H9 (cell line): Measurements from ENCODE around the gene ASB18. TPM values are rescaled to one million over a fixed set of nuclear protein-coding genes. Genes with fewer than 3 reads are reported as not detected.

Source experiments
- DNase-seq: peaks from one replicate; pipeline ENCODE4 v3.0.0-alpha.2; 2017
- H2AFZ ChIP-seq: one replicate; pipeline ENCODE4 v1.6.1; 2013; ENCODE audit warnings: mild to moderate bottlenecking, low read length, control low read depth, moderate library complexity
- H2AK5ac ChIP-seq: 2 replicates; pipeline ENCODE4 v1.6.1; 2013; ENCODE audit warnings: low read length, control low read depth, mixed read lengths; ENCODE audit not compliant: insufficient read length
- H2BK120ac ChIP-seq: one replicate; pipeline ENCODE4 v1.6.1; 2013; ENCODE audit warnings: low read depth, mild to moderate bottlenecking, low read length, control low read depth, inconsistent platforms; ENCODE audit not compliant: poor library complexity, severe bottlenecking
- H2BK12ac ChIP-seq: 2 replicates; pipeline ENCODE4 v1.6.1; 2013; ENCODE audit warnings: low read length, control low read depth, mixed read lengths, low read depth; ENCODE audit not compliant: insufficient read length
- H2BK15ac ChIP-seq: 2 replicates; pipeline ENCODE4 v1.6.1; 2013; ENCODE audit warnings: low read depth, low read length, control low read depth
- H2BK20ac ChIP-seq: one replicate; pipeline ENCODE4 v1.6.1; 2013; ENCODE audit warnings: low read depth, mild to moderate bottlenecking, low read length, control low read depth, inconsistent platforms; ENCODE audit not compliant: poor library complexity, severe bottlenecking
- H2BK5ac ChIP-seq: 2 replicates; pipeline ENCODE4 v1.6.1; 2013; ENCODE audit warnings: low read length, control low read depth, mixed read lengths; ENCODE audit not compliant: insufficient read length
- H3K14ac ChIP-seq: 2 replicates; pipeline ENCODE4 v1.6.1; 2013; ENCODE audit warnings: low read length, control low read depth; ENCODE audit not compliant: insufficient read depth
- H3K18ac ChIP-seq: 2 replicates; pipeline ENCODE4 v1.6.1; 2013; ENCODE audit warnings: low read depth, mild to moderate bottlenecking, mixed read lengths, low read length, control low read depth; ENCODE audit not compliant: insufficient read length
- H3K23ac ChIP-seq: 2 replicates; pipeline ENCODE4 v1.6.1; 2013; ENCODE audit warnings: low read length, control low read depth, mixed read lengths, low read depth; ENCODE audit not compliant: insufficient read length
- H3K23me2 ChIP-seq: 2 replicates; pipeline ENCODE4 v1.6.1; 2013; ENCODE audit warnings: low read depth, mild to moderate bottlenecking, mixed read lengths, low read length, control low read depth; ENCODE audit not compliant: insufficient read length, poor library complexity, severe bottlenecking
- H3K27ac ChIP-seq: 2 replicates; pipeline ENCODE4 v1.5.1; 2013; ENCODE audit warnings: low read length, control low read depth, mixed read lengths, low read depth; ENCODE audit not compliant: insufficient read length
- H3K27me3 ChIP-seq: 2 replicates; pipeline ENCODE4 v1.6.1; 2013; ENCODE audit warnings: low read length, control low read depth, inconsistent platforms; ENCODE audit not compliant: insufficient read depth
- H3K4ac ChIP-seq: 2 replicates; pipeline ENCODE4 v1.6.1; 2013; ENCODE audit warnings: low read depth, mild to moderate bottlenecking, control low read depth, inconsistent platforms, low read length, moderate library complexity
- H3K4me1 ChIP-seq: 2 replicates; pipeline ENCODE4 v1.6.1; 2013; ENCODE audit warnings: low read length, control low read depth, inconsistent platforms; ENCODE audit not compliant: insufficient read depth
- H3K4me2 ChIP-seq: 2 replicates; pipeline ENCODE4 v1.6.1; 2013; ENCODE audit warnings: low read length, control low read depth, mixed read lengths; ENCODE audit not compliant: insufficient read length, insufficient read depth
- H3K56ac ChIP-seq: 2 replicates; pipeline ENCODE4 v1.6.1; 2013; ENCODE audit warnings: low read depth, mild to moderate bottlenecking, mixed read lengths, low read length, control low read depth; ENCODE audit not compliant: insufficient read length
- H3K79me1 ChIP-seq: 2 replicates; pipeline ENCODE4 v1.6.1; 2013; ENCODE audit warnings: low read depth, mild to moderate bottlenecking, moderate library complexity, low read length, control low read depth, inconsistent platforms; ENCODE audit not compliant: insufficient read depth, poor library complexity, severe bottlenecking
- H3K79me2 ChIP-seq: 2 replicates; pipeline ENCODE4 v1.6.1; 2013; ENCODE audit warnings: low read length, control low read depth, inconsistent platforms; ENCODE audit not compliant: insufficient read depth
- H3K9ac ChIP-seq: 2 replicates; pipeline ENCODE4 v1.6.1; 2013; ENCODE audit warnings: low read length, control low read depth, mixed read lengths; ENCODE audit not compliant: insufficient read length; ENCODE audit errors: extremely low read depth
- H3K9me3 ChIP-seq: one replicate; pipeline ENCODE4 v1.6.1; 2013; ENCODE audit warnings: low read depth, low read length, inconsistent platforms; ENCODE audit not compliant: control insufficient read depth
- H3T11ph ChIP-seq: one replicate; pipeline ENCODE4 v1.6.1; 2013; ENCODE audit warnings: mild to moderate bottlenecking, low read length, control low read depth, inconsistent platforms
- H4K20me1 ChIP-seq: one replicate; pipeline ENCODE4 v1.6.1; 2013; ENCODE audit not compliant: control insufficient read depth, insufficient read length, insufficient read depth
- H4K5ac ChIP-seq: 2 replicates; pipeline ENCODE4 v1.6.1; 2013; ENCODE audit warnings: low read depth, mild to moderate bottlenecking, mixed read lengths, low read length, control low read depth; ENCODE audit not compliant: insufficient read length
- H4K8ac ChIP-seq: replicated peaks from 2 replicates; pipeline ENCODE4 v1.6.1; 2013; ENCODE audit warnings: low read length, control low read depth, mixed read lengths, low read depth; ENCODE audit not compliant: insufficient read length
- H4K91ac ChIP-seq: 2 replicates; pipeline ENCODE4 v1.6.1; 2013; ENCODE audit warnings: low read depth, mild to moderate bottlenecking, moderate library complexity, mixed read lengths, low read length, control low read depth; ENCODE audit not compliant: insufficient read length
- H3K27ac Mint-ChIP-seq, 3 experiments: 2 replicates in 2 of 3; 3 replicates in 1 of 3; pipeline ENCODE4 v1.8.0; 2020 to 2021; ENCODE audit warnings: mixed read lengths in 3 of 3, mild to moderate bottlenecking in 1 of 3, moderate library complexity in 1 of 3
- H3K27me3 Mint-ChIP-seq: 2 replicates; pipeline ENCODE4 v1.8.0; 2021; ENCODE audit warnings: low read depth, mild to moderate bottlenecking, moderate library complexity, mixed read lengths
- H3K36me3 Mint-ChIP-seq, 3 experiments: 2 replicates in 2 of 3; 3 replicates in 1 of 3; pipeline ENCODE4 v1.8.0; 2020 to 2021; ENCODE audit warnings: low read depth in 3 of 3, mixed read lengths in 3 of 3; ENCODE audit not compliant: insufficient read depth in 1 of 3
- H3K4me1 Mint-ChIP-seq, 2 experiments: 2 replicates each; pipeline ENCODE4 v1.8.0; 2020; ENCODE audit warnings: mixed read lengths in 2 of 2
- H3K4me3 Mint-ChIP-seq, 2 experiments: 2 replicates in 1 of 2; 3 replicates in 1 of 2; pipeline ENCODE4 v1.8.0; 2020 to 2021; ENCODE audit warnings: mild to moderate bottlenecking in 2 of 2, mixed read lengths in 2 of 2, moderate library complexity in 1 of 2
- H3K9me3 Mint-ChIP-seq, 2 experiments: 2 replicates in 1 of 2; 3 replicates in 1 of 2; pipeline ENCODE4 v1.8.0; 2020; ENCODE audit warnings: mild to moderate bottlenecking in 2 of 2, mixed read lengths in 2 of 2, moderate library complexity in 1 of 2
- WGBS: extraction: QIAGEN DNeasy Blood & Tissue Kit; methylation state at CpG from one replicate; pipeline ENCODE4 v1.1.7; 2013; ENCODE audit warnings: missing lambda C conversion rate, low lambda C conversion rate, mixed read lengths; ENCODE audit not compliant: insufficient read length; ENCODE audit errors: extremely low coverage; 5-methylcytosine and 5-hydroxymethylcytosine counted together
- total RNA-seq: library from RNA; stranded (reverse); gene quantifications from 2 replicates; pipeline ENCODE4 v1.2.1, GENCODE V29; 2021
- TF ChIP-seq, protein P1 (sequence below): fragments of 200-600 bp; sonication (generic); conservative IDR thresholded peaks from 3 replicates; pipeline ENCODE4 v1.8.0; 2021; ENCODE audit warnings: antibody characterized with exemption, mild to moderate bottlenecking

The ASB18 gene
- total RNA-seq, 1 experiment from 2014 or later: not detected

- H3K27me3 ChIP-seq: no peaks in the 10 kb centered on the region
- H3K4me2 ChIP-seq: no peak overlapping the region
- no peak overlapping the region for H2BK120ac ChIP-seq
- H3K4ac ChIP-seq: no peak overlapping the region
- H3K4me3 Mint-ChIP-seq: no peak overlapping the region; a peak in 1 of 5 replicates
- H4K5ac ChIP-seq: no peak overlapping the region
- H3K14ac ChIP-seq: no peak overlapping the region
- no peaks in the 10 kb centered on the region for H3K4me1 ChIP-seq
- H3K79me1 ChIP-seq: no peaks in the 10 kb centered on the region
- H2BK15ac ChIP-seq: no peak overlapping the region
- H4K20me1 ChIP-seq: no peaks in the 10 kb centered on the region
- TF ChIP-seq, protein P1, sequence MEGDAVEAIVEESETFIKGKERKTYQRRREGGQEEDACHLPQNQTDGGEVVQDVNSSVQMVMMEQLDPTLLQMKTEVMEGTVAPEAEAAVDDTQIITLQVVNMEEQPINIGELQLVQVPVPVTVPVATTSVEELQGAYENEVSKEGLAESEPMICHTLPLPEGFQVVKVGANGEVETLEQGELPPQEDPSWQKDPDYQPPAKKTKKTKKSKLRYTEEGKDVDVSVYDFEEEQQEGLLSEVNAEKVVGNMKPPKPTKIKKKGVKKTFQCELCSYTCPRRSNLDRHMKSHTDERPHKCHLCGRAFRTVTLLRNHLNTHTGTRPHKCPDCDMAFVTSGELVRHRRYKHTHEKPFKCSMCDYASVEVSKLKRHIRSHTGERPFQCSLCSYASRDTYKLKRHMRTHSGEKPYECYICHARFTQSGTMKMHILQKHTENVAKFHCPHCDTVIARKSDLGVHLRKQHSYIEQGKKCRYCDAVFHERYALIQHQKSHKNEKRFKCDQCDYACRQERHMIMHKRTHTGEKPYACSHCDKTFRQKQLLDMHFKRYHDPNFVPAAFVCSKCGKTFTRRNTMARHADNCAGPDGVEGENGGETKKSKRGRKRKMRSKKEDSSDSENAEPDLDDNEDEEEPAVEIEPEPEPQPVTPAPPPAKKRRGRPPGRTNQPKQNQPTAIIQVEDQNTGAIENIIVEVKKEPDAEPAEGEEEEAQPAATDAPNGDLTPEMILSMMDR: no peak
- H2AFZ ChIP-seq: no peak overlapping the region
- H3K18ac ChIP-seq: no peak overlapping the region
- no peak overlapping the region for H2BK20ac ChIP-seq
- H3K4me1 Mint-ChIP-seq: peaks cover 0 to 4% of the 10 kb centered on the region in 2 experiments; a peak in 1 of 4 replicates
- H3K36me3 Mint-ChIP-seq: no peaks in the 10 kb centered on the region
- H3T11ph ChIP-seq: no peak overlapping the region
- H3K9me3 ChIP-seq: no peaks in the 10 kb centered on the region
- H4K91ac ChIP-seq: no peak overlapping the region
- H3K56ac ChIP-seq: no peak overlapping the region
- no peak overlapping the region for H4K8ac ChIP-seq
- H2BK12ac ChIP-seq: no peak overlapping the region
- no peaks in the 10 kb centered on the region for H3K79me2 ChIP-seq
- H3K27ac Mint-ChIP-seq: no peak overlapping the region
- no peak overlapping the region for H3K27ac ChIP-seq
- no peak overlapping the region for H2AK5ac ChIP-seq
- no peaks in the 10 kb centered on the region for H3K23me2 ChIP-seq
- no peak overlapping the region for H3K9ac ChIP-seq
- peaks cover 9% of the 10 kb centered on the region for H3K27me3 Mint-ChIP-seq
- no peak for DNase-seq
- no peak overlapping the region for H3K23ac ChIP-seq
- WGBS: no CpG with 5 or more reads among the region's 12 CpGs
- H2BK5ac ChIP-seq: no peak overlapping the region
- H3K9me3 Mint-ChIP-seq: no peaks in the 10 kb centered on the region
Measured at GRCh38 chr2:236194786-236195185, 69.4 kb downstream of the ASB18 start.
